Dermis blood vessel endothelial cell (primary cell): ENCODE data around the gene SOCS7. TPM values are rescaled to one million over a fixed set of nuclear protein-coding genes. Genes with fewer than 3 reads are reported as not detected.

Experiments used
- DNase-seq: peaks from one replicate; pipeline ENCODE4 v3.0.0; 2010
- total RNA-seq: library from RNA; depleted of rRNA; stranded (reverse); fragments of >200 nt; gene quantifications from 2 replicates; pipeline ENCODE4 v1.2.3, GENCODE V29; 2014

SOCS7 gene
- total RNA-seq, 1 donor from 2014 or later = 8.3 TPM

- DNase-seq = no peak
Measured at GRCh38 chr17:38336838-38337237, 14.8 kb upstream of the SOCS7 start.

- DNase-seq = no peak
Measured at GRCh38 chr17:38338053-38338452, 13.6 kb upstream of the SOCS7 start.

GRCh38 chr17:38338535-38338934, 13.1 kb upstream of the SOCS7 start:
- DNase-seq = no peak

GRCh38 chr17:38339891-38340290, 11.8 kb upstream of the SOCS7 start:
- no peak for DNase-seq

- peak; percentile 75 for DNase-seq
Measured at GRCh38 chr17:38341035-38341721, 10.5 kb upstream of the SOCS7 start.

- no peak for DNase-seq
Measured at GRCh38 chr17:38342886-38343607, 8.6 kb upstream of the SOCS7 start.

GRCh38 chr17:38343608-38344419, 7.8 kb upstream of the SOCS7 start, which contains the start of gene GPR179:
Gene GPR179 (minus strand): TSS chr17:38343956. CDS start chr17:38343789, 167 bp downstream.
- no peak for DNase-seq

GRCh38 chr17:38344420-38344745, 7.3 kb upstream of the SOCS7 start:
- DNase-seq = no peak

- no peak for DNase-seq
Measured at GRCh38 chr17:38345743-38346142, 5.9 kb upstream of the SOCS7 start.

- peak; percentile 91 for DNase-seq
Measured at GRCh38 chr17:38349097-38349730, 2.4 kb upstream of the SOCS7 start.

- DNase-seq = no peak
Measured at GRCh38 chr17:38350035-38350434, 1.6 kb upstream of the SOCS7 start.

- peak; percentile 47 for DNase-seq
Measured at GRCh38 chr17:38352245-38353085, 821 bp downstream of the SOCS7 start.

- DNase-seq = no peak
Measured at GRCh38 chr17:38353086-38353604, 1.5 kb downstream of the SOCS7 start.

- no peak for DNase-seq
Measured at GRCh38 chr17:38353668-38354067, 2.0 kb downstream of the SOCS7 start.

- DNase-seq = no peak
Measured at GRCh38 chr17:38354466-38354865, 2.8 kb downstream of the SOCS7 start.

- DNase-seq = no peak
Measured at GRCh38 chr17:38355251-38355650, 3.6 kb downstream of the SOCS7 start.

- no peak for DNase-seq
Measured at GRCh38 chr17:38357486-38358123, 6.0 kb downstream of the SOCS7 start.

- DNase-seq = no peak
Measured at GRCh38 chr17:38358586-38359513, 7.2 kb downstream of the SOCS7 start.

- DNase-seq = no peak
Measured at GRCh38 chr17:38361694-38362465, 10.2 kb downstream of the SOCS7 start.
